Pancreas (tissue), 10 donors: ENCODE results near the gene CAPN11. TPM values are rescaled to one million over a fixed set of nuclear protein-coding genes. Genes with fewer than 3 reads are reported as not detected.

ENCODE experiments used
- ATAC-seq, 4 donors: fragments of 200-7000 bp; cut with Tn5 transposase; one replicate each; pipeline versions ENCODE4 v1.8.0 to v1.9.1; 2020; ENCODE audit warnings: mild to moderate bottlenecking in 4 of 4, moderate library complexity in 4 of 4
- DNase-seq, 6 donors: peaks; one replicate each; pipeline ENCODE4 v3.0.0-alpha.2; 2020
- FAIRE-seq: peaks from 2 replicates; lab custom pipeline; 2012; peaks lifted over from hg19 to GRCh38; lab: Jason Lieb, UNC
- H3K27ac ChIP-seq, 4 donors: fragments of 200-600 bp; sonication (generic); 1 replicate in 3 of 4; 2 replicates in 1 of 4; pipeline versions ENCODE4 v1.5.0 to v1.8.0; 2020
- H3K27me3 ChIP-seq, 4 donors: fragments of 200-600 bp; one replicate each; pipeline ENCODE4 v1.8.0; 2021
- H3K36me3 ChIP-seq, 3 donors: fragments of 200-600 bp; sonication (generic) in 1 of 3; one replicate each; pipeline versions ENCODE4 v1.5.0 to v1.8.0; 2020 to 2021
- H3K4me1 ChIP-seq, 3 donors: fragments of 200-600 bp; one replicate each; pipeline ENCODE4 v1.8.0; 2021
- H3K4me3 ChIP-seq, 4 donors: fragments of 200-600 bp; sonication (generic) in 2 of 4; one replicate each; pipeline versions ENCODE4 v1.5.0 to v1.8.0; 2020 to 2021
- H3K9me3 ChIP-seq, 4 donors: fragments of 200-600 bp; one replicate each; pipeline ENCODE4 v1.8.0; 2021
- WGBS, 2 donors: extraction: QIAGEN DNeasy Blood & Tissue Kit; methylation state at CpG; one replicate each; pipeline ENCODE4 v1.1.7; 2013; 5-methylcytosine and 5-hydroxymethylcytosine counted together
- intact Hi-C, 3 donors: fragments of 100-400 bp; cut with DNase I; formaldehyde crosslinking; loops; one replicate each; pipeline versions ENCODE4 v1.11.1 to v1.14.2; 2022
- polyA plus RNA-seq, 2 donors: library from polyadenylated mRNA; stranded (reverse); fragments of 200-250 nt; gene quantifications; one replicate each; pipeline ENCODE4 v1.2.3, GENCODE V29; 2013
- total RNA-seq, 6 donors: library from RNA; stranded (reverse); fragmentation: NEBNext Ultra II Directional in 4 of 6; extraction: Animal tissue kit (Norgen Biotek cat#: 25700) in 4 of 6; gene quantifications; one replicate each; pipeline versions ENCODE4 v1.2.1 to v1.2.4, GENCODE V29; 2021 to 2023
- TF ChIP-seq, protein P1 (sequence below), 4 donors: fragments of 200-600 bp; sonication (generic) in 3 of 4; IDR thresholded peaks; one replicate each; pipeline versions ENCODE4 v1.5.0 to v1.8.0; 2021; ENCODE audit warnings: antibody characterized with exemption in 4 of 4
- donor health status: healthy with polysubstance abuse.
- donor health status: DM: no; HTN: no; CAD: no; lungs with moderate emphysema.
- donor health status: DM: no; HTN: no; CAD: no.
- donor health status: control.
- donor health status: control.
- donor health status: Bipolar disorder and iron deficiency.
- donor health status: DM: yes; HTN: yes; CAD: no.
- donor health status: DM: no; HTN: no; CAD: no.
- donor health status: DM: no; HTN: no; CAD: no.
- donor health status: DM: yes; HTN: yes; CAD: no.

The CAPN11 gene
- total and polyA plus RNA-seq, 8 donors, result 0.06 to 0.76 (median 0.19) TPM; not detected in 2

GRCh38 chr6:44220913-44221290, 62.3 kb downstream of the CAPN11 start:
- Histone ChIP-seq H3K9me3 (no peaks in the 10 kb centered on the region), H3K4me1 (peaks cover 21 to 61% (median 36%) of the 10 kb centered on the region in 3 donors), H3K36me3 (no peaks in the 10 kb centered on the region), H3K4me3 (peak overlapping the region in 1 of 4 donors; percentile 58), H3K27me3 (no peaks in the 10 kb centered on the region), H3K27ac (peak overlapping the region; percentile 89 to 94 (median 90))
- FAIRE-seq (no peak), ATAC-seq (no peak), DNase-seq (no peak)
- 57 to 61% methylated on average over 4 of the region's 4 CpGs for WGBS, 2 donors
- intact Hi-C loops, result no loop called here
- TF ChIP-seq, protein P1, sequence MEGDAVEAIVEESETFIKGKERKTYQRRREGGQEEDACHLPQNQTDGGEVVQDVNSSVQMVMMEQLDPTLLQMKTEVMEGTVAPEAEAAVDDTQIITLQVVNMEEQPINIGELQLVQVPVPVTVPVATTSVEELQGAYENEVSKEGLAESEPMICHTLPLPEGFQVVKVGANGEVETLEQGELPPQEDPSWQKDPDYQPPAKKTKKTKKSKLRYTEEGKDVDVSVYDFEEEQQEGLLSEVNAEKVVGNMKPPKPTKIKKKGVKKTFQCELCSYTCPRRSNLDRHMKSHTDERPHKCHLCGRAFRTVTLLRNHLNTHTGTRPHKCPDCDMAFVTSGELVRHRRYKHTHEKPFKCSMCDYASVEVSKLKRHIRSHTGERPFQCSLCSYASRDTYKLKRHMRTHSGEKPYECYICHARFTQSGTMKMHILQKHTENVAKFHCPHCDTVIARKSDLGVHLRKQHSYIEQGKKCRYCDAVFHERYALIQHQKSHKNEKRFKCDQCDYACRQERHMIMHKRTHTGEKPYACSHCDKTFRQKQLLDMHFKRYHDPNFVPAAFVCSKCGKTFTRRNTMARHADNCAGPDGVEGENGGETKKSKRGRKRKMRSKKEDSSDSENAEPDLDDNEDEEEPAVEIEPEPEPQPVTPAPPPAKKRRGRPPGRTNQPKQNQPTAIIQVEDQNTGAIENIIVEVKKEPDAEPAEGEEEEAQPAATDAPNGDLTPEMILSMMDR (IDR thresholded peaks at IDR 0.05), result no peak

DNA sequence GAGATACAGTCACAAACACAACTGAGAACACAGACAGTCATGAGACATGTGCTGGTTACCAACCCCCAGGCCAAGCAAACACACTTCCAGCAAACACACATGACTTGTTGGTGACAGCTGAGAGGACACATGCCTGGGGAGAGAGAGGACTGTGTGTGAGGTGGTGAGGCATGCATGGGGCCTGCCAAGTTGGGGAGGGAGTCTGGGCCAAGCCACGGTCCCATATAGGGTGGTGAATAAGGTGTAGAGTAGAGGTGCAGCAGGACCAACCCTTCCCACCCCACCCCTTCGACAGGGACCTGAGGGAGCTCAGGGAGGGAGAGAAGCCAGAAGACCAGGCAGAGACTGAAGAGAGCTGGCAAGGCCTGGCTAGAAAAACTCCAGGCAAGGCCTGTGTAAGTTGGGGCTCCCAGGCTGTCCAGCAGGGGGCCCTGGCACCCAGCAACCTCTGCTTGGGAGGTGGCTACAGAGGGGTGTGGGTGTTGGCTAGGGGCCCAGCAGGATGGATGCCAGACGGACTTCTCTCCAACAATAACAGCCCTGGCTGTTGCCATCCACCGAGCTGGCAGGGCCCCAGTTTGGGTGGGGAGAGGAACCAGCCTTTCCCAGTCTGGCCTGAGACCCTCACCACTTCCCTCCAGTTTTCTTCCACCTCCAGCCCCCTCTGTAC, 62.8 kb downstream of the CAPN11 start:
- DNase-seq (peak; percentile 95 to 99 (median 97)), FAIRE-seq (no peak), ATAC-seq (peak; percentile 55 to 68 (median 61))
- Histone ChIP-seq H3K27me3 (no peaks in the 10 kb centered on the region), H3K27ac (peak overlapping the region; percentile 89 to 94 (median 90)), H3K4me1 (peaks cover 25 to 66% (median 42%) of the 10 kb centered on the region in 3 donors), H3K4me3 (peak overlapping the region in 2 of 4 donors; percentile 17 to 61), H3K9me3 (no peaks in the 10 kb centered on the region), H3K36me3 (no peaks in the 10 kb centered on the region)
- intact Hi-C loops, result no loop called here
- TF ChIP-seq, protein P1 (IDR thresholded peaks at IDR 0.05), result peak; percentile 60 to 81 (median 71)
- WGBS, 2 donors, result 0% methylated on average over 4 of the region's 4 CpGs

DNA sequence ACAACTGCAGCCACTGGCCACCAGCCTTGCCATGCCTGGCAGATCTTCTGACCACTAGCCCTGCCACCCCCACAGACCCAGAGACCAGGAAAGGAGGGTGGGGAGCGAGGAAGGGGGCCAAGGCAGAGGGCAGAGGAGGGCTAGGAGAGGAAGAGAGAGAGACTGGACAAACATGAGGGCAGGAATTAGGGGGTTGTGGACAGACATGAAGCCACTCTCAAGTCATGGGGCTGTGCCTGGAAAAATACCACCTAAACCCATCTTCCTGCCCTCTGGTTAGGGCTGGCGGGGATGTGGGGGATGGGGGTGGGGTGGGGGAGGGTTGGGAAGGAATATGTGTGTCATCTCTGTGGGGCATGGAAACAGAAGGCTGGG, 63.3 kb downstream of the CAPN11 start:
- peaks cover 28 to 69% (median 43%) of the 10 kb centered on the region in 3 donors for H3K4me1 ChIP-seq
- no peak for ATAC-seq

DNA sequence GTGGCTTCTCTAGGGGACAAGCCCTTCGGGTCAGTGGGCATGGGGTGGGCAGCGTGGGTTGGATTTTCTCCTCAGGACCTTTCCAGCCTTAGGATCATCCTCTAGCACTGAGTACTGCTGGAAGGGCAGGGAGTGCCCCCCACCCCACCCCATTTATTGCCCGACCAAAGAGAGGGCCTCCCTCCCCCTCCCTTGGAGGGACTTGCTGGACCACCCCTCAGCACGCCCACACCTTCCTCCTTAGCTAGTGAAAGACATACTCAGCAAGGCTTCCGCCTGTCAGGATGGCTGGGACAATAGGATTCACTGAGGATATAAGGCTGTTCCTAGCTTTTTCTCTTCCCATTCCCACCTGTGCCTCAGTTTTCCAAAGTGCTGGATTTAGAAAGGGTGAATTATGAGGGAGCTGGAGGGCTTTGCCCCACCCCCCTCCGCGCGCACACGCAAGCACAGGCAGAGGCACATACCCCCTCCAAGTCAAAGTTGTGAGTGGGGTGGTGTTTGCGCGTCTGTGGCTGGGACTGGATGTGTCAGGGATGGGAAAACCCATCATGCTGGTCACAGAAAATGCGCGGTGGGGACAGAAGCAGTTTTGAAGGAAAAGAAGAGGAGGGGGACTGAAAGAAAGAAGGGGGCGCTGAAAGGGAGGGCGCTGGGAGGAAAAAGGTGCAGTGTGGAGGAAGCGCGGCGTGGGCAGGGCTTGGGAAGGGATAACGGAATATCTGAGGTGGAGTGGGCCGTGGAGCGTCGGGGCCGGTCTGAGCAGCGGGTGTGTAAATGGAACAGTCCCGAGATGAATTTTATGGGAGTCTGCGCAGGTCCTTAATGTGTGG, 64.1 kb downstream of the CAPN11 start:
- H3K4me3 ChIP-seq, result peak overlapping the region; percentile 22 to 71 (median 54)
- no peaks in the 10 kb centered on the region for H3K36me3 ChIP-seq
- ATAC-seq (no peak), DNase-seq (peak in 1 of 6 donors; percentile 59), FAIRE-seq (no peak)
- intact Hi-C loops, result no loop called here
- H3K9me3 ChIP-seq, result no peaks in the 10 kb centered on the region
- H3K4me1 ChIP-seq, result peaks cover 33 to 62% (median 40%) of the 10 kb centered on the region in 3 donors
- WGBS, 2 donors, result 33 to 37% methylated on average over 26 of the region's 26 CpGs
- peak overlapping the region; percentile 39 to 94 (median 90) for H3K27ac ChIP-seq
- H3K27me3 ChIP-seq, result no peaks in the 10 kb centered on the region
- TF ChIP-seq, protein P1 (IDR thresholded peaks at IDR 0.05), result no peak

More for the DNA sequence above, 63.3 kb downstream of the CAPN11 start:
- FAIRE-seq (no peak), DNase-seq (no peak)
- intact Hi-C loops, result no loop called here
- TF ChIP-seq, protein P1 (IDR thresholded peaks at IDR 0.05), result no peak
- no peaks in the 10 kb centered on the region for H3K36me3 ChIP-seq
- no peaks in the 10 kb centered on the region for H3K27me3 ChIP-seq
- 34 to 40% methylated on average over 2 of the region's 2 CpGs for WGBS, 2 donors
- peak overlapping the region in 2 of 4 donors; percentile 17 to 61 for H3K4me3 ChIP-seq
- peak overlapping the region; percentile 89 to 94 (median 90) for H3K27ac ChIP-seq
- H3K9me3 ChIP-seq, result no peaks in the 10 kb centered on the region
